HG03064 (cell line): ENCODE results near the gene SYT2.
"Not testable (repeated sequence)": the region's sequence is repeated elsewhere in the genome, so short reads cannot be mapped to it uniquely, and the experiment has no call there.

Experiments used
- ATAC-seq: cut with Tn5 transposase; IDR thresholded peaks from one replicate; pipeline ENCODE4 v1.9.1; 2021; ENCODE audit warnings: low read depth; ENCODE audit not compliant: unreplicated experiment

Gene SYT2

GRCh38 chr1:202553560-202554038 is 156.7 kb downstream of the SYT2 start:
- ATAC-seq, result no peak

- ATAC-seq, result not testable (repeated sequence)
Measured at GRCh38 chr1:202553078-202553477, 157.2 kb downstream of the SYT2 start.

GRCh38 chr1:202552615-202553014 is 157.6 kb downstream of the SYT2 start:
- not testable (repeated sequence) for ATAC-seq

GRCh38 chr1:202551683-202552082 is 158.6 kb downstream of the SYT2 start:
- no peak for ATAC-seq

GRCh38 chr1:202550088-202550487 is 160.2 kb downstream of the SYT2 start:
- not testable (repeated sequence) for ATAC-seq

GRCh38 chr1:202547215-202547614 is 163.0 kb downstream of the SYT2 start:
- ATAC-seq, result no peak

GRCh38 chr1:202546796-202547195 is 163.5 kb downstream of the SYT2 start:
- ATAC-seq, result peak; percentile 81

GRCh38 chr1:202546377-202546776 is 163.9 kb downstream of the SYT2 start:
- ATAC-seq, result peak; percentile 4

GRCh38 chr1:202545647-202546303 is 164.5 kb downstream of the SYT2 start:
- not testable (repeated sequence) for ATAC-seq

- not testable (repeated sequence) for ATAC-seq
Measured at GRCh38 chr1:202544766-202545449, 165.3 kb downstream of the SYT2 start.

GRCh38 chr1:202543537-202543936 is 166.7 kb downstream of the SYT2 start:
- ATAC-seq, result not testable (repeated sequence)

- not testable (repeated sequence) for ATAC-seq
Measured at GRCh38 chr1:202542415-202542814, 167.8 kb downstream of the SYT2 start.

GRCh38 chr1:202540858-202541257 is 169.4 kb downstream of the SYT2 start:
- not testable (repeated sequence) for ATAC-seq
